ENCODE measurements around the gene ALKAL2. TPM values are rescaled to one million over a fixed set of nuclear protein-coding genes. Genes with fewer than 3 reads are reported as not detected.

The ALKAL2 gene
- total and polyA plus RNA-seq, 10 of the 15 experiments (the other 5 are each of a cell fraction or from before 2014, with no cell fraction given) = 0.11 to 0.29 (median 0.11) TPM; not detected in 7

DNA sequence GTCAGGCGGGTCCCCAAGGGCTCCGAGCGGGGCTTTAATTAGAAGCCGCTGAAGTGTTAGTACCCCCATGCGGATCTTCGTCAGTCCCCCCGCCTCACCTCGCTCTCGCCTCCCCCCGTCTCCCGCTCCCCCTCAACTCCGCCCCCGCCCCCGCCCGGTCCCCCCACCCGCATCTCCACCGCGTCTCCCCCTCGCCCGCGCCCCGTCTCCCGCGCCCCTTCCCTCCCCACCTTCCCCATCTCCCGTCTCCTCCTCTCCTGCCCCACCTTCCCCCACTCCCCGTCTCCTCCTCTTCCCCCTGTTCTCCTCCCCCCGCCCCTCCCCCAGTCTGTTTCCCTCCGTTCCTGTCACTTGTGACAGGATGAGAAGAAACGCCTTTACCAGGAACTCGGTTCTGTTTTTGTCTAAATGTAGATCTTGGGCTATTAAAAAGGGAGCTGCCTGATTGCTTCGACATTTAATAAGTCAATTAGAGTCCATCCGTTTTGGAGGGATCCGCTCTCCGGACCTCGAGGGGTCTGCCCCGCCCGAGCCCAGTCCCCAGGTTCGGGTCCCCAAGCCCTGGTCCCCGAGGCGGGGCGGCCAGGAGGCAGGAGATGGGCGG lies 969 bp upstream of the ALKAL2 start:
- Histone ChIP-seq H3K4me2 (ENCODE audit: control insufficient read depth, insufficient read depth) (no peak overlapping the region; the same call in 1 of the 2 replicates), H3K36me3 (ENCODE audit: control insufficient read depth in 2 of 2, insufficient read depth in 2 of 2, low read length in 1 of 2) (no peaks in the 10 kb centered on the region), H3K4me1 (ENCODE audit: control insufficient read depth, insufficient read depth, low read length) (no peaks in the 10 kb centered on the region), H3K9me3 (replicated peaks; ENCODE audit: control insufficient read depth, insufficient read depth, low read length) (no peaks in the 10 kb centered on the region), H3K27ac (ENCODE audit: control insufficient read depth, insufficient read depth) (no peak overlapping the region), H3K79me2 (ENCODE audit: control insufficient read depth, insufficient read depth, low read length) (no peaks in the 10 kb centered on the region), H4K20me1 (ENCODE audit: control insufficient read depth, insufficient read depth) (no peaks in the 10 kb centered on the region), H2AFZ (ENCODE audit: control insufficient read depth, low read depth, low read length) (no peak overlapping the region), H3K27me3 (replicated peaks in 1 of 2; ENCODE audit: control insufficient read depth in 2 of 2, insufficient read depth in 2 of 2, low read length in 1 of 2) (peaks cover 2 to 3% of the 10 kb centered on the region in 2 experiments; a peak in 2 of 4 replicates), H3K9ac (ENCODE audit: control insufficient read depth, insufficient read depth, low read length) (no peak overlapping the region), H3K4me3 (no peak overlapping the region)
- ChIA-PET POLR2A (no interaction called here), SMC1A (ENCODE audit: uncharacterized antibody, unreplicated experiment) (interaction anchor here (1.0 kb wide), 1 partner anchor 112 kb away, joined by 3 read pairs; no protein-coding TSS in a partner anchor), CTCF (interaction anchor here (1.7 kb wide), 1 partner anchor 9 kb away, joined by 5 read pairs; no protein-coding TSS in a partner anchor), RAD21 (ENCODE audit: unreplicated experiment) (no interaction called here)
- TF ChIP-seq RUNX3 (IDR thresholded peaks at IDR 0.05; ENCODE audit: low read length) = no peak
- TF ChIP-seq TCF7 (IDR thresholded peaks at IDR 0.05; ENCODE audit: borderline replicate concordance) = no peak
- TF ChIP-seq TBL1XR1 (IDR thresholded peaks at IDR 0.05; ENCODE audit: low read depth, low read length) = no peak
- no peak for TF ChIP-seq DPF2 (IDR thresholded peaks at IDR 0.05)
- no peak for TF ChIP-seq FOXM1 (IDR thresholded peaks at IDR 0.05; ENCODE audit: low read depth, low read length)
- TF ChIP-seq, protein P1, sequence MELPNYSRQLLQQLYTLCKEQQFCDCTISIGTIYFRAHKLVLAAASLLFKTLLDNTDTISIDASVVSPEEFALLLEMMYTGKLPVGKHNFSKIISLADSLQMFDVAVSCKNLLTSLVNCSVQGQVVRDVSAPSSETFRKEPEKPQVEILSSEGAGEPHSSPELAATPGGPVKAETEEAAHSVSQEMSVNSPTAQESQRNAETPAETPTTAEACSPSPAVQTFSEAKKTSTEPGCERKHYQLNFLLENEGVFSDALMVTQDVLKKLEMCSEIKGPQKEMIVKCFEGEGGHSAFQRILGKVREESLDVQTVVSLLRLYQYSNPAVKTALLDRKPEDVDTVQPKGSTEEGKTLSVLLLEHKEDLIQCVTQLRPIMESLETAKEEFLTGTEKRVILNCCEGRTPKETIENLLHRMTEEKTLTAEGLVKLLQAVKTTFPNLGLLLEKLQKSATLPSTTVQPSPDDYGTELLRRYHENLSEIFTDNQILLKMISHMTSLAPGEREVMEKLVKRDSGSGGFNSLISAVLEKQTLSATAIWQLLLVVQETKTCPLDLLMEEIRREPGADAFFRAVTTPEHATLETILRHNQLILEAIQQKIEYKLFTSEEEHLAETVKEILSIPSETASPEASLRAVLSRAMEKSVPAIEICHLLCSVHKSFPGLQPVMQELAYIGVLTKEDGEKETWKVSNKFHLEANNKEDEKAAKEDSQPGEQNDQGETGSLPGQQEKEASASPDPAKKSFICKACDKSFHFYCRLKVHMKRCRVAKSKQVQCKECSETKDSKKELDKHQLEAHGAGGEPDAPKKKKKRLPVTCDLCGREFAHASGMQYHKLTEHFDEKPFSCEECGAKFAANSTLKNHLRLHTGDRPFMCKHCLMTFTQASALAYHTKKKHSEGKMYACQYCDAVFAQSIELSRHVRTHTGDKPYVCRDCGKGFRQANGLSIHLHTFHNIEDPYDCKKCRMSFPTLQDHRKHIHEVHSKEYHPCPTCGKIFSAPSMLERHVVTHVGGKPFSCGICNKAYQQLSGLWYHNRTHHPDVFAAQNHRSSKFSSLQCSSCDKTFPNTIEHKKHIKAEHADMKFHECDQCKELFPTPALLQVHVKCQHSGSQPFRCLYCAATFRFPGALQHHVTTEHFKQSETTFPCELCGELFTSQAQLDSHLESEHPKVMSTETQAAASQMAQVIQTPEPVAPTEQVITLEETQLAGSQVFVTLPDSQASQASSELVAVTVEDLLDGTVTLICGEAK (IDR thresholded peaks at IDR 0.05; ENCODE audit: borderline replicate concordance) = no peak
- TF ChIP-seq, protein P2, sequence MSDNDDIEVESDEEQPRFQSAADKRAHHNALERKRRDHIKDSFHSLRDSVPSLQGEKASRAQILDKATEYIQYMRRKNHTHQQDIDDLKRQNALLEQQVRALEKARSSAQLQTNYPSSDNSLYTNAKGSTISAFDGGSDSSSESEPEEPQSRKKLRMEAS (IDR thresholded peaks at IDR 0.05; ENCODE audit: low read depth, low read length) = no peak
- TF ChIP-seq ESRRA (IDR thresholded peaks at IDR 0.05; ENCODE audit: low read length) = no peak
- no peak for TF ChIP-seq CREB1 (IDR thresholded peaks at IDR 0.05; ENCODE audit: low read depth)
- no peak for TF ChIP-seq EZH2 (IDR thresholded peaks at IDR 0.05; ENCODE audit: borderline replicate concordance, control insufficient read depth, low read depth, low read length)
- TF ChIP-seq EED (IDR thresholded peaks at IDR 0.05; ENCODE audit: low read depth) = no peak
- TF ChIP-seq ETV6 (conservative IDR thresholded peaks at IDR 0.05 in 1 of 2, IDR thresholded peaks at IDR 0.05 in 1 of 2; ENCODE audit: borderline replicate concordance in 1 of 2, low read depth in 1 of 2) = no peak
- no peak for TF ChIP-seq SREBF2 (IDR thresholded peaks at IDR 0.05; ENCODE audit: low read length)
- TF ChIP-seq, protein P3, sequence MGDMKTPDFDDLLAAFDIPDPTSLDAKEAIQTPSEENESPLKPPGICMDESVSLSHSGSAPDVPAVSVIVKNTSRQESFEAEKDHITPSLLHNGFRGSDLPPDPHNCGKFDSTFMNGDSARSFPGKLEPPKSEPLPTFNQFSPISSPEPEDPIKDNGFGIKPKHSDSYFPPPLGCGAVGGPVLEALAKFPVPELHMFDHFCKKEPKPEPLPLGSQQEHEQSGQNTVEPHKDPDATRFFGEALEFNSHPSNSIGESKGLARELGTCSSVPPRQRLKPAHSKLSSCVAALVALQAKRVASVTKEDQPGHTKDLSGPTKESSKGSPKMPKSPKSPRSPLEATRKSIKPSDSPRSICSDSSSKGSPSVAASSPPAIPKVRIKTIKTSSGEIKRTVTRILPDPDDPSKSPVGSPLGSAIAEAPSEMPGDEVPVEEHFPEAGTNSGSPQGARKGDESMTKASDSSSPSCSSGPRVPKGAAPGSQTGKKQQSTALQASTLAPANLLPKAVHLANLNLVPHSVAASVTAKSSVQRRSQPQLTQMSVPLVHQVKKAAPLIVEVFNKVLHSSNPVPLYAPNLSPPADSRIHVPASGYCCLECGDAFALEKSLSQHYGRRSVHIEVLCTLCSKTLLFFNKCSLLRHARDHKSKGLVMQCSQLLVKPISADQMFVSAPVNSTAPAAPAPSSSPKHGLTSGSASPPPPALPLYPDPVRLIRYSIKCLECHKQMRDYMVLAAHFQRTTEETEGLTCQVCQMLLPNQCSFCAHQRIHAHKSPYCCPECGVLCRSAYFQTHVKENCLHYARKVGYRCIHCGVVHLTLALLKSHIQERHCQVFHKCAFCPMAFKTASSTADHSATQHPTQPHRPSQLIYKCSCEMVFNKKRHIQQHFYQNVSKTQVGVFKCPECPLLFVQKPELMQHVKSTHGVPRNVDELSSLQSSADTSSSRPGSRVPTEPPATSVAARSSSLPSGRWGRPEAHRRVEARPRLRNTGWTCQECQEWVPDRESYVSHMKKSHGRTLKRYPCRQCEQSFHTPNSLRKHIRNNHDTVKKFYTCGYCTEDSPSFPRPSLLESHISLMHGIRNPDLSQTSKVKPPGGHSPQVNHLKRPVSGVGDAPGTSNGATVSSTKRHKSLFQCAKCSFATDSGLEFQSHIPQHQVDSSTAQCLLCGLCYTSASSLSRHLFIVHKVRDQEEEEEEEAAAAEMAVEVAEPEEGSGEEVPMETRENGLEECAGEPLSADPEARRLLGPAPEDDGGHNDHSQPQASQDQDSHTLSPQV (IDR thresholded peaks at IDR 0.05) = no peak
- no peak for TF ChIP-seq RELA (IDR thresholded peaks at IDR 0.05; ENCODE audit: borderline replicate concordance, partially characterized antibody)
- under 1% methylated on average over 16 of the region's 42 CpGs for WGBS (ENCODE audit: insufficient coverage, insufficient replicate concordance, low lambda C conversion rate, missing lambda C conversion rate)
- ATAC-seq (no peak), DNase-seq (ENCODE audit: low read depth, low spot score) (no peak), FAIRE-seq (no peak)
- intact Hi-C loops (cut with micrococcal nuclease; ENCODE audit: unreplicated experiment) = no loop called here
- in situ Hi-C loops (cut with MboI) = no loop called here
- no TSS peak for BruUV-seq (replicated peaks)

All from GM12878 (cell line).